Tibial artery (tissue), 4 donors: ENCODE results near the gene PTAR1.
A peak's percentile ranks its signal among the peaks of the same experiment; 100 is the strongest.
"Not testable (repeated sequence)": the region's sequence is repeated elsewhere in the genome, so short reads cannot be mapped to it uniquely, and the experiment has no call there.

Experiments used
- DNase-seq, 2 donors: peaks; one replicate each; pipeline ENCODE4 v3.0.0-alpha.2; 2019
- H3K27ac ChIP-seq, 2 donors: fragments of 200-600 bp; sonication (generic) in 1 of 2; 1 replicate in 1 of 2; 2 replicates in 1 of 2; pipeline ENCODE4 v1.5.1; 2018 to 2019; ENCODE audit warnings: mild to moderate bottlenecking in 1 of 2
- H3K27me3 ChIP-seq, 2 donors: fragments of 200-600 bp; sonication (generic) in 1 of 2; one replicate each; pipeline versions ENCODE4 v1.5.1 to v1.6.0; 2016 to 2019
- H3K36me3 ChIP-seq, 3 donors: fragments of 200-600 bp; sonication (generic) in 2 of 3; one replicate each; pipeline ENCODE4 v1.5.1; 2016 to 2019; ENCODE audit warnings: mild to moderate bottlenecking in 2 of 3
- H3K4me1 ChIP-seq, 4 donors: fragments of 200-600 bp; sonication (generic) in 2 of 4; 1 replicate in 3 of 4; 2 replicates in 1 of 4; pipeline ENCODE4 v1.5.1; 2016 to 2019
- H3K4me3 ChIP-seq, 2 donors: fragments of 200-600 bp; sonication (generic) in 1 of 2; 1 replicate in 1 of 2; 2 replicates in 1 of 2; pipeline ENCODE4 v1.5.1; 2018 to 2019; ENCODE audit warnings: mild to moderate bottlenecking in 2 of 2
- H3K9me3 ChIP-seq, 3 donors: fragments of 200-600 bp; sonication (generic) in 1 of 3; one replicate each; pipeline ENCODE4 v1.5.1; 2016 to 2019
- CTCF ChIP-seq, 2 experiments: fragments of 200-600 bp in 1 of 2; fragments of 450-650 bp in 1 of 2; IDR thresholded peaks; one replicate each; pipeline ENCODE4 v1.5.1; 2017 to 2019; ENCODE audit warnings: antibody characterized with exemption in 2 of 2, mild to moderate bottlenecking in 1 of 2, moderate library complexity in 1 of 2
- intact Hi-C: fragments of 100-400 bp; cut with DNase I; formaldehyde crosslinking; loops from one replicate; pipeline ENCODE4 v1.15.0; 2023; ENCODE audit warnings: low total_unique reads

PTAR1 gene

GRCh38 chr9:69759421-69760277, at the start of gene PTAR1:
TSS of gene PTAR1 (minus strand) at chr9:69760011. CDS start at chr9:69759938, 73 bp downstream.
- Histone ChIP-seq H3K27me3 (no peaks in the 10 kb centered on the region), H3K4me3 (peak within 1 kb of the TSS; percentile 87 to 90), H3K4me1 (peaks cover 0 to 30% (median 14%) of the 10 kb centered on the region in 4 donors), H3K36me3 (no peaks in the 10 kb centered on the region), H3K9me3 (no peaks in the 10 kb centered on the region), H3K27ac (peak within 1 kb of the TSS; percentile 96 to 98)
- intact Hi-C loops, result loop anchor here (5.0 to 10.0 kb wide), 2 partner anchors 87 to 495 kb away; partner anchors contain the start of genes APBA1 and SMC5
- no peak for TF ChIP-seq CTCF (IDR thresholded peaks at IDR 0.05)
- peak; percentile 92 to 94 for DNase-seq

GRCh38 chr9:69809304-69809863, 49.6 kb upstream of the PTAR1 start:
- H3K9me3 ChIP-seq, result no peaks in the 10 kb centered on the region
- TF ChIP-seq CTCF (IDR thresholded peaks at IDR 0.05), result no peak
- no peaks in the 10 kb centered on the region for H3K27me3 ChIP-seq
- H3K4me1 ChIP-seq, result no peaks in the 10 kb centered on the region
- no peak overlapping the region for H3K4me3 ChIP-seq
- H3K27ac ChIP-seq, result no peak overlapping the region
- intact Hi-C loops, result no loop called here
- DNase-seq, result no peak
- no peaks in the 10 kb centered on the region for H3K36me3 ChIP-seq

GRCh38 chr9:69806627-69807026, 46.8 kb upstream of the PTAR1 start:
- Histone ChIP-seq H3K27me3 (no peaks in the 10 kb centered on the region), H3K4me1 (no peaks in the 10 kb centered on the region), H3K9me3 (no peaks in the 10 kb centered on the region), H3K27ac (no peak overlapping the region), H3K4me3 (no peak overlapping the region), H3K36me3 (no peaks in the 10 kb centered on the region)
- DNase-seq, result no peak
- no peak for TF ChIP-seq CTCF (IDR thresholded peaks at IDR 0.05)
- intact Hi-C loops, result no loop called here

GRCh38 chr9:69805962-69806515, 46.2 kb upstream of the PTAR1 start:
- no peak overlapping the region for H3K4me3 ChIP-seq
- intact Hi-C loops, result no loop called here
- no peaks in the 10 kb centered on the region for H3K4me1 ChIP-seq
- H3K27me3 ChIP-seq, result no peaks in the 10 kb centered on the region
- H3K9me3 ChIP-seq, result no peaks in the 10 kb centered on the region
- H3K27ac ChIP-seq, result no peak overlapping the region
- H3K36me3 ChIP-seq, result no peaks in the 10 kb centered on the region
- TF ChIP-seq CTCF (IDR thresholded peaks at IDR 0.05), result no peak
- DNase-seq, result peak; percentile 46 to 67

- H3K9me3 ChIP-seq, result no peaks in the 10 kb centered on the region
- no peak for DNase-seq
- no peak overlapping the region for H3K4me3 ChIP-seq
- H3K27me3 ChIP-seq, result no peaks in the 10 kb centered on the region
- H3K36me3 ChIP-seq, result no peaks in the 10 kb centered on the region
- no peak overlapping the region for H3K27ac ChIP-seq
- intact Hi-C loops, result no loop called here
- no peaks in the 10 kb centered on the region for H3K4me1 ChIP-seq
- no peak for TF ChIP-seq CTCF (IDR thresholded peaks at IDR 0.05)
Observed at GRCh38 chr9:69801989-69802388, 42.2 kb upstream of the PTAR1 start.

- not testable (repeated sequence) for H3K9me3 ChIP-seq
Observed at GRCh38 chr9:69800027-69800426, 40.2 kb upstream of the PTAR1 start.

GRCh38 chr9:69799521-69799920, 39.7 kb upstream of the PTAR1 start:
- H3K4me3 ChIP-seq, H3K27me3 ChIP-seq, H3K4me1 ChIP-seq, H3K9me3 ChIP-seq, DNase-seq, H3K36me3 ChIP-seq, intact Hi-C loops, H3K27ac ChIP-seq: not testable (repeated sequence)

More at GRCh38 chr9:69800027-69800426, 40.2 kb upstream of the PTAR1 start:
- DNase-seq, intact Hi-C loops, H3K27me3 ChIP-seq, H3K4me1 ChIP-seq, H3K36me3 ChIP-seq, H3K27ac ChIP-seq, H3K4me3 ChIP-seq: not testable (repeated sequence)
